Activated CD4-positive, alpha-beta T cell treated with anti-CD3 and anti-CD28 coated beads, Interleukin-2, amount 50 U/mL, for 4 hours (primary cell): ENCODE data around the gene PRPF6.
A peak's percentile ranks its signal among the peaks of the same experiment; 100 is the strongest.

Experiments
- DNase-seq, 2 experiments: peaks; one replicate each; pipeline ENCODE4 v3.0.0-alpha.2; 2020

Gene PRPF6

DNA sequence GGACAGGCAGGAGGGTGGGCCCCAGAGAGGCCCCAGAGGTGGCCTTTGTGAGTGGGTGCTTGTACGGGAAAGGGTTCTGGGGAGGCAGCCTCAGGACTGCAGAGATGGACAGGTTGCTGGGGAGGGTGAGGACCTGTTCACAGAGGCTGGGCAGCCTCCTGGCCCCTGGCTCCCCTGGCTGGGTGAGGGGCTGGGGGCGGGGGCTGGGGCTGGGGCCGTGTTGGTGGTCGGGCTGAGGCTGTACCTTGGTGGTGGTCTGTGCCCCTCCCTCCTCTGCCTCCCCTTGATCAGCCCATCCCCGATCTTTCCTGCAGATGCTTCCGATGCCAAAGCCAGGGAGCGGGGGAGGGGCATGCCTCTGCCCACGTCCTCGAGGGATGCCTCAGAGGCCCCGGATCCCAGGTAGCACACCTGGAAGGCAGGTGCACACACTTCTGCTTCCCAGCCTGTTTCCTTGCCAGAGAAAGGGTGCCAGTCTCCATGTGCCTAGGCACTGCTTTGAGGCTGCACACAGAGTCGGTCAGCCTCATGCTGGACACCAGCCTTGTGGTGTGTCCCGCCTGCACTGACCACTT is 86.9 kb downstream of the PRPF6 start:
- no peak for DNase-seq

DNA sequence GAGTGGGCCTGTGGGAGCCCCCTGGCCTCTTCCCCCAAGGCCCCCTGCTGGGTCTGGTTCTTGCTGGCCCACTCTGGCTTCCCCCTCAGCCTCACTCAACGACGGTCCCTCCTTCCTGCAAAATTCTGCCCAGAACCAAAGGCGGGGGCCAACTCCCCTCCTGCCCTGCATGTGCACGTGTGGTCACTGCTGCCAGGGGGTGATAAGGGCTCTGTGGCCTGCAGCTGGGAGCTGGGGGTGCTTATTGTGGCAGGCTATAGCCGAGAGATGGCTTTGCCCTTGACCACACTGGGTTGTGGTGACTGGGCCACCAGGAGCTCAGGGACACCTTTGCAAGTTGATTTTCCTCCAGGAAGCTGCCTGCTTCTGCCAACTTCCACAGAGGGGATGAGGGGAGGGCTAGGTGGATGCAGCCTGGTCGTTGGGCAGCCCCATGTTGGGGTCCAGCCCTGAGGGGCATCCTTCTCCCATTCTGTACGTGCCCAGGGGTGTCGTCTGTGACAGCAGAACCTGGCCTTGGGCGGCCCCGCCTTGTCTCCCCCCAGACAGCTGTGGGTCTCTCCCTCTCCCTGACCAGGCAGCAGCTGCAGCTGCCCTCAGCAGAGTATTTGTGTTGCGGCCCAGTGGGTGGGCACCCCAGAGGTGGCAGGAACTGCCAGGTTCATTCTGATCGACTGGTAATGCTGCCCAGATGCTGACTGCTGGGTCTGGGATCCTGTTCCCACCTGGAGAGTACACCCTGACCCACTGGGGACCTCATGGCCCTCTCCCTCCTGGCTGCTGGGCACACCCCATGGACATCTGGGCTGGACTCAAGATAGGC is 87.7 kb downstream of the PRPF6 start:
- DNase-seq: no peak

DNA sequence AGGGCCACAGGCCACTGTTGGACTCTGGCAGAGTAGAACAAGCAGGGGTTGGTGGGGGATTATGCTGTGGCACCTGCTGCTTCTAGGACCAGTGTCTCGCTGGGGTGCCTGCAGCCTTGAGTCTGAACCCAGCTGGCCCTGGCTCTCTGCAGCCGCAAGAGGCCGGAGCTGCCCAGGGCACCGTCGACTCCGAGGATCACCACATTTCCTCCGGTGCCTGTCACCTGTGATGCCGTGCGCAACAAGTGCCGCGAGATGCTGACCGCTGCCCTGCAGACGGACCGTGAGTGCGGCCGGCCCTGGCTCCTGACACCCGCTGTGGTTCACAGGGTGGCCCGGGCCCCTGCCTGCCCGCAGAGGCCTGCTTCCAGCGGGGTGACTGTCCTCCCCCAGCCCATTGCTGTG is 88.3 kb downstream of the PRPF6 start:
- no peak for DNase-seq

DNA sequence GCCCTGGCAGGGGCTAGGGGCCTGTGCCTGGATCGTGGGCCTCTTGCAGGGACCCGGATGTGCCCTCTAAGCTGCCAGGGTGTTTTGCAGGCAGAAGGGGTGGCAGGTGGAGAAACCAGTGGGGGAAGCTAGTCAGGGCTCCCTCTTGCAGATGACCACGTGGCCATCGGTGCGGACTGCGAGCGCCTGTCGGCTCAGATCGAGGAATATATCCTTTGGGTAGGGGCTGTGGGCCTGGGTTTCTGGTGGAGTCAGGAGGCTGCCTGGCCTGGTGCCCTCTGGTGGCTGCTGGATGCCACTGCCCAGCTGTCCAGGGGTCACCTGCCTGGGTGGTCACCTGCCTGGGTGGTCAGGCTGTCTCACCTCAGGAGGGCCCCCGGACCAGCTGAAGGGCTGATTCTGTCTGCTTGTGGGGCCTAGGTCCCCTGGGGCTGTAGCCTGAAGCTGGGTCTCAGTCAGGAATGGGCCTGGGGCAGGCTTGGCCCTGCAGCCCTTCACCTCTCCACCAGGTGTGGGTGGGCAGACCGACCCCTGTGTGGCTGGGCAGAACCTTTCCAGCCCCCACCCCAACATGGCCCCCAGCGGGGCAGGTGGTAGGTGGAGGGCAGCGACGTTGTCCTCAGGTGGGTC is 88.8 kb downstream of the PRPF6 start:
- no peak for DNase-seq

DNA sequence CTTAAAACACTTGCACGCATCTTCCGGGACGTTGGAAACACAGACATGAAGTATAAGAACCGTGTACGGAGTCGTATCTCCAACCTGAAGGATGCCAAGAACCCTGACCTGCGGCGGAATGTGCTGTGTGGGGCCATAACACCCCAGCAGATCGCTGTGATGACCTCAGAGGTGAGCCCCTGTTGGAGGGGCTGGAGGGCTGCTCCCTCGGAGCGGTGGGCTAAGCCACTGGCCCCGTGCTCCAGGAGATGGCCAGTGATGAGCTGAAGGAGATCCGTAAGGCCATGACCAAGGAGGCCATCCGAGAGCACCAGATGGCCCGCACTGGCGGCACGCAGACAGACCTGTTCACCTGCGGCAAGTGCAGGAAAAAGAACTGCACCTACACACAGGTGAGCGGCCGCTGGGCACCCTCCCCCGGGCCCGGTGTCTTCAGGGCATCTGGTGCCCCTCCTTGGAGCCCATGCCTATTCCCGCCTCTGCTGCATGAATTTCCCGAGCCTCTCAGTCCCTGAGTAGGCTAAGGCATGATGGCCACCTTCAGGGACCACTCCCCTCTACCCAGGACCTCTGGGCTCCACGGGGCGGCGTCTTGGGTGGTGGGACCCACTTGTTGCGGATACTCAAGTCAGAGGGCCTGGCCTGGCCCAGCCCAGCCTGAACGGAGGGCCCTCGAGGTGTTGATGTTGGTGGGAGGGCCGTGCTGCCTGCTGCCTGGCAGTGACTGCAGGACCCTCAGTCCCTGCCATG is 89.5 kb downstream of the PRPF6 start:
- DNase-seq: no peak

GRCh38 chr20:64071341-64072332 is 90.7 kb downstream of the PRPF6 start:
- no peak for DNase-seq

- no peak for DNase-seq
Measured at GRCh38 chr20:64072498-64073063, 91.6 kb downstream of the PRPF6 start.

DNA sequence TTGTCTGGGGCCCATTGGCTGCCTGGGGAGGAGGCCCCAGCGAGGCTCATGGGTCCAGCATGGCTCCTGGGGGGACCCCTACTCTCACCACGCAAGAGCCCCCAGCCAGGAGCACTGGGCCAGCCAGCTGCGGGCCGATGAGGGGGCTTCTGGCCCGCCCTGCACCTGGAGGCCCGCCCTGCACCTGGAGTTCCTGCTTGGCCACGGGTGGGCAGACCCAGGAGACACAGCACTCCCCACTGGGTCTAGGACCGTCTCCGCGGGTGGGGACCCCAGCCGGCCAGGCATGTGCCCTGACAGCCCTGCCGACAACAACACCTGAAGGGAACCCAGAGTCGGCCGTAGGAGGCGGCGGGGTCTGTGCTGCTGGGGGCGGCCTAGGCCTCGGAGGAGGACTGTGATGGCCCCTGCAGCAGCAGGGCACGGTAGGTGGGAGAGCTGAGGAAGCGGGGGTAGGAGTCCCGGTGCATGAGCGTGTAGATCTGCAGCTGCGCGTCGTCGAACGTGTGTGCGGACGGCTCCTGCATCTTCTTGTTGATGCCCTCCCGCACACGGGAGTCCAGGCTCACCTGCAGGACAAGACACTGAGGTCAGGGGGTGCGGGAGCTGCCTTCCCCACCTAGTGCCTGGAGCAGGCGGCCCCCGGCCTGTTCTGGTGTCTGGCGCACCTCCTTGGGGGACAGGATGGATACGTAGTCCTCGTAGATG is 92.7 kb downstream of the PRPF6 start:
- DNase-seq: no peak

DNA sequence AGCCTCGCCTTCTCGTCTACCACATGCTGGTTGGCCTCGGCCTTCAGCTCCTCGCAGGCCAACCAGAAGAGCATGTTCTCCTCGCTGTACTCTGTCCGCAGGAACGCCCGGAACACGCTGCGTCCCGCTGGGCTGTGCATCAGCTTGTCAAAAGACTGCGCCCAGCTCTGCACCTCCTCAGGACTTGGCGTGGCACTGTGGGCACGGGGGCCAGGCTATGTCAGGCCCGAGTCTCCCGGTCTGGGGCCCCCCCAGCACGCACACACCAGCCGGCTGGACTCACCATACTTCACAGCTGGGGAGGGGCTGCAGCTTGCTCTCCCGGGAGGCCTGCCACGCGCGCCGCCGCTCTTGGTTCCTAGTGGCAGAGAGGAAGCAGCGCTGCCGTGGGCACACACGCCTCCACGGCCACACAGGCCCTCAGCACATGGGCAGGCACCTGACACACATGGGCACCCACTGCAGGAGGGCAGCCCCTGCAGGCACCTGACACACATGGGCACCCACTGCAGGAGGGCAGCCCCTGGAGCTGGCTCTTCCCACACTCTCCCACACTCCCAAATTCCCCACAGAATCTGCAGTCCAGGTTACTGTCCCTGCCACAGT is 93.4 kb downstream of the PRPF6 start:
- no peak for DNase-seq

GRCh38 chr20:64074963-64075362 is 94.0 kb downstream of the PRPF6 start:
- no peak for DNase-seq

GRCh38 chr20:64075556-64075955 is 94.6 kb downstream of the PRPF6 start:
- DNase-seq: no peak

GRCh38 chr20:64076061-64076997 is 95.4 kb downstream of the PRPF6 start:
- no peak for DNase-seq

DNA sequence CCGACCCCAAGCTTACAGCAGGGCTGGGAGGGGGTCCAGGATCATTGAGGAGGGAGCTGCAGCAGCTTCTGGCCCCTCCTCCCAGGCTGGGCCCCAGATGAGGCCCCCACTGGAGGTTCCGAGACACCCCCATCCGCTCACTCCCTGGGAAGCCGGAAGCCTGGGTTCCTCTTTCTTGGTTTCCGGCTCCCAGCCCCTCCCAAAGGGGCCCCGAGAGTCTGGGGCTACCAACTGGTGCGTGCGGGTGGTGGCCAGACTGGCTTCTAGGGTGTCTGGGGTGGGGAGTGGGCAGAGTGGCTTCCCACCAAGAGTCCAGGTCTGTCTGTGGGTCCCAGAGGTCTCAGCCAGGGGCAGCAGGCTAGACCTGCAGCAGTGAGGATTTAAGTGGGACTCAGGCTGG is 96.2 kb downstream of the PRPF6 start:
- DNase-seq: no peak

DNA sequence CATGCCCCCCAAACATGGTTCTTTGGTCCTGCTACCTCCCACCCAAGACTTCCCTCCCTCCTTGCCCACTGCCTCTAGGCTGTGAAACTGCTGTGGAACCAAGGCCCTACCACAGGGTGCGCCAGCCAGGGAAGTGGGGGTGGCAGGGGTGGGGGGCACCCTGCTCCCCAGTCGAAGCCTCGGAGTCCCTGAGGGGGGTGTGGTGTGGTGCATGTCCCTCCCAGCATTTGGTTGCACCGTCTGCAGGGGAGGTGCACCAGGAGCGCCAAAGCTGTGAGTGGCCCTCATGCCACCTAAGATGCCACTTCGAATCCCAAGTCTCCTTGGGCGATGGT is 96.6 kb downstream of the PRPF6 start:
- no peak for DNase-seq

DNA sequence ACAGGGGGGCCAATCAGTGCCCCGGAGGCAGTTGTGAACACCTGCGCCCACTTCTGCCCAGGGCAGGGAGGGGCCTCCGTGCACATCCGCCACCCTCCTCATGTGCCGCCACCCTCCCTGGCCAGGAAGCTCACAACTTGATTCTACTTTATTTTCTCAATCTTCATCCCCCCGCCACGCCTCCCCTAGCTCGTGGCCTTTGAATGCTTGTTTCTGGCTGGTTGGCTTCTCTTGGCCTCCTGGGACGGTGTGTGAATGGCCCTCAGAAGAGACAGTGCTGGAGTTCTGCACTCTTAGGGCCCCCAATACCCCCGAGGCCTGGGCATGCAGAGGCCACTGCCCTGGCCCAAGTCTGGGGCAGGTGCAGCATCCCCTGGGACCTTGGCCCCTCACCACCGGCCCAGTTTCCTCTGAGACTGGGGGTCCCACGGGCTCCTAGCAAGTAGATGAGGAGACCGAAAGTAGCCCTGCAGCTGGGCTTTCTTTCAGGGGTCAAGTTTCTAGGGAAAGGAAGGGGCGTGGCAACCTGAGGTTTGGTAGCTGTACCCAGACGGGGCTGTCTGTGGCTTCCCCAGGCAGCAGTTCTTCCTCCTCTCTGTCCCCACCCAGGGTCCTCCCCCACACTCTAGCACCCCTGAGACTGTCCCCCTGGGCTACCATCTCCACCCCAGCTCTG is 97.1 kb downstream of the PRPF6 start:
- DNase-seq: peak; percentile 33 to 34

DNA sequence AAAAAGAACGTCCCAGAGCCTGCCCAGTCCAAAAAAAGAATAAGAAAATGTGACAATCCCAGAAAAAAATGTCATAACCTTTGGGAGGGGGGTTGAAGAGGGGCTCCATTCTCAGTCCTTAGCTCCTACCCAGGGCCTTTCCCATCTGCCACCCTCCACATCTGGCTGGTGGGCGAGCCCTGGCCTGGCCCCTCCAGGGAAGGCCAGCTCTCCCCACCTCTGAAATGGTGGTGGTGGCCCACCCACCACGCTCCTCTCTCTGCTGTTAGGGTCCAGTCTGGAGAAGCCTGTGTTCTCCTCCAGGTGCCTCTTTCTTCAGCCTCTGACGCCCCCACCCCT is 98.0 kb downstream of the PRPF6 start:
- no peak for DNase-seq

- DNase-seq: peak; percentile 52 to 57
Measured at GRCh38 chr20:64079273-64080012, 98.5 kb downstream of the PRPF6 start, which contains the start of gene RGS19. Gene RGS19, minus strand, starts transcription at chr20:64079518. Its CDS starts 2,632 bp downstream, at chr20:64076886.
